Hematopoietic multipotent progenitor cell (in vitro differentiated cells): ENCODE results near the gene NR6A1. TPM values are rescaled to one million over a fixed set of nuclear protein-coding genes. Genes with fewer than 3 reads are reported as not detected.
"Not testable (repeated sequence)": the region's sequence is repeated elsewhere in the genome, so short reads cannot be mapped to it uniquely, and the experiment has no call there.

Experiments
- DNase-seq, 3 donors: peaks; one replicate each; pipeline ENCODE4 v3.0.0-alpha.2; 2011 to 2015; ENCODE audit warnings: low read depth in 2 of 3, low spot score in 2 of 3
- total RNA-seq: library from RNA; depleted of rRNA; stranded (reverse); fragments of >200 nt; gene quantifications from one replicate; pipeline ENCODE4 v1.2.3, GENCODE V29; 2012

NR6A1 gene
- total RNA-seq, 1 donor, result 9.4 TPM

DNA sequence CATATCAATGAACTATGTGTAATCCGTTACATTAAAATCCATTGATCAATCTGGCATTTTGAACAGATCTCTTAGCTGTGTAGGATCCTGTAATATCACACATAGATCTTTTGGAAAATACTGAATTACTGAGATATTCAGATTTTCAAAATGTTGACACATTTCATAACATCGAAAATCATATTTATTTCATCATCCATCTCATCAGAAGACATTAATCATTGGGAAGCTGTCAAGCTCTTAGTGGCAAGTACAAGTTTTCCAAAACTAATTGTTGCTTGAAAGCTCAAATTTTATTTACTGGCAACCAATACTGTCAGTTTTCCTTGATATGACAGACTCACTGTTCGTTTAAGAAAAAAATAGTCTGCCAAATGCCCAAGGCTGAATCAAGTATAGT is 8.5 kb downstream of the NR6A1 start:
- no peak for DNase-seq

DNA sequence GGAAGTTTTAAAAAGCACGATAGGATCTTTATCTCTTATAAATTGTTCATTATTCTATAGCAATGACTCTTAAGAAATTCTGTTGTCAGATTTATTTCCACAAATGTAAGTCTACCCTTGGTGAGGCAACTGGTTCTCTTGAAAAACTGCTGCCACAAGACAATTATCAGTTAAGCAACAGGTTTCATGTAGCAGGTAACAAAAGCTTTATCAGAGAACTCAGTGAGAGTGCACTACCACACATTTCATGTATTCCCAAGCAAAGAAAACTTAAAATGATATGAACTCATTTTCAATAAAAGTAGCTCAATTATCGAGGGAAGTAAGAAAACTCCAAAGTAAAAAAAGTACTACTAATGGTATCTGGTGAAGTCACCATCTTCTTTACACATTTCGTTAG is 9.4 kb downstream of the NR6A1 start:
- no peak for DNase-seq

DNA sequence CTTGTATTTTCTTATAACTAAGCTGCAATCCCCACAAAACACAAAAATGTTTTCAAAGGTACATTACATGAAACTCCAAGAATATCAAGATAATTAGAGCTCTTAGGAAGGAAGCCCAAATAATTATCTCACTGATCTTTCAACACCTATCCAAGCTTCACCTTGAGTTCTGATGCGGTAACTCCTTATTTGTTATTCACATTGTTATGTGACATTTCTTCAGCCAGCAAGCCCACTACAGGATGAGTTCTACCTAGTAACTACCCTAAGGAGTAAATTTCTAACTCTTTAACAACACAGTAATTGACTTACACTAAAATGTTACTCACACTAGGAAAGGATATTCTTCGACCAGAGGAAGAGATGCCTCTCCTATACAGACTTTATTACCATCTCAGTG is 9.9 kb downstream of the NR6A1 start:
- no peak for DNase-seq

DNA sequence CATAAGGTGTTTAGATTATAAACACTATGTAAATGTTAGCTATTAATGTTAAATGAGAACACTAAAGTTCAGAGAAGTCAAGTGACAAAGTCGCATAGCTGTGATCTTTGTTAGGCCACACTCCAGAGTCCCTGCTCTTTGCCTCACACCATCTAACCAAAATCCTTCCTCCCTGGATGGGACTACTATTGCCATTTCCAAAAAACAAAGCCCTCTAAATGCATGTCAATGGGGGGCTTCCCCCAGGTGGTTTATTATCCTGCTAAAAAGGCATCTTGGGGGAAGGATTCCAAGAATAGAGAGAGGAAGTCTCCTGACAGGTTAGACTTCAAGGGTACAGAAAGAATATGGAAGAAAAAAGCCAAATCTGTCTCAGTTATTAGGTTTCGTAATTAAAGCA is 10.4 kb downstream of the NR6A1 start:
- no peak for DNase-seq

DNA sequence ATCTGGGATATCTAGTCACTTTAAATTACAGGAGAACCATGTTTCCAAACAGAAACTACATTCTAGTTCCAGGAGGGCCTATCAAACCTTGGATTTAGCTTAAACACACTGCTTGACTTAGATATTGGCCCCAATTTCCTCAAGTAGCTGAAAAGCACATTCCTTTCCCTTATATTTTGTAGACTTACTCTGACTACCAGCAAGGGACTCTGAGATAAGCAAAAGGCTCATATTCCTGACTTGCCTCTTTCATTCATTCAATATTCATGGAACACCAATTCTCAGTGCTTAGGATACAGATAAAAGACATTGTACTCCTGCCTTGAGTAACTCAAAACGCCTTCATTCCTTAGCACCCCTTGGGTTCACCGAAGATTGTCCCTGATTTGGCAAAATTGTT is 11.8 kb downstream of the NR6A1 start:
- DNase-seq, result no peak

DNA sequence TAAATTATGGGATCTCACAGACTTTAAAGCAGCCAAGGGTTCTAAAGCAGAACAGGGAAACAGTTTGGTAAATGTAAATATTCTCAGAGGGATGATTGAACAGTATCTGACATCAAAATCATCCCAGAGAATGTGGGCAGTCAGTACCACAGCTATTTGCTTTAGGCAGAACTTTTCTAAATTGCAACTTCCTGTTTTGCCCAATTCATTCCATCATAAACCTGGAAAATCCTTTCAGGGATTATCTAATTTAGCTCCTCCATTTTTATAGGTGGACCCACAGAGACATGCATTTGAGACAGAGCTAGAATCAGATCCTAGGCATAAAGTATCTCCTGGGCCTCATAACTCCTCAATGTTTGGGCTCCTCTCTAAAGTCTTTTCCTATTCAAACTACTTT is 12.4 kb downstream of the NR6A1 start:
- DNase-seq, result no peak

DNA sequence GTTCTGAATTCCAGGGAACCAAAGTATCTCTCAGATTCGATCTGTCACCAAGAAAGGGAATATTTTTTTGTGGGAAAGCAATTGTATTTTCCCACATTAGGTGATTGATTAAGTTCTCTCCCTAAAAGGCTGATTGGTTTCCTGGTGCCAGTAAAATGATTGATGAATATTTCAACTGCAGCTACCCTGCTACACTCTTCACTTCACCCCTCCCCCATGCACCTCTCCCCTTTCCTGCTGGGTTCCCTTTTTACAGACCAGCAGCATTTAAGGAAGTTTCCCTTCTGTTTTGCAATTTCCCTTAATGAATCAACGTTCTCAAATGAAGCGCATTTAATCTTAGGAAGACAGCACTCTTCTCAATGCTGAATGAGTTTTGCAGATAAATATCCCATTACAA is 13.1 kb downstream of the NR6A1 start:
- DNase-seq, result peak in 2 of 3 donors; percentile 58 to 63

DNA sequence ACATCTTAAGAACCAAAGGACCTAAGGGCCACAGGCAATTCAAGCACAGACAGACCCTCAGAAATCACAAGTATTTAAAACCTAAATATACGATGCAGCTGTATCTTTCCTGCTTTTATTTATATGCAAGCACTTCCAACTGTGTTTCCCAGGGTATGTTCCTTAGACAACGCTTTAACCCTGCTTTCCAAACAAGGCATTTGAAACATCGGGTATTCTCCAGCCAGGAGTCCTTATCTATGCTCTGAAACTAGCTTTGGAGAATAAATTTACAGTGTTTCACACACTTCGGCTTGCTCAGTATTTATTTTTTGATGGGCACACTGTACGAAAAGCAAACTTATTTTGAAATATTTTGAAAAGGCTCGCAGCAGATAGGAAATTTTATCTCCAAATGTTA is 13.5 kb downstream of the NR6A1 start:
- no peak for DNase-seq

DNA sequence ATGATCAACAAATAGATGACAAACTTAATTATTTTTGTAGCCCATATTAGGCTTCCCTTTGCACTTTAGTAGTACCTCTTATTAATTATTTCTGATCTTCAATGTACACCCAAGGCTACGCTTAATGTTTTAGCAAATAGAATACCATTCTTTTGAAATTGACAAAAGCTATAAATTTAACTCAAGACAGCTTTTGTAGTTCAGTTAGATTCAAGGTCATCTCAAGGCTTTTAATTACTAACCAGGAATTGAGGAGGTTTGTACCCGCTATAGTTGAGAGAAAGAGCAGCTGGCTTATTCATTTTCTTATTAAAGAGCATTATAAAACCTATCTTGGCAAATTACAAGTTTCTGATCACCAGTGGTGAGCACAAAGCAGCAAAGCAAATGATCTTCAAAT is 15.1 kb downstream of the NR6A1 start:
- no peak for DNase-seq

DNA sequence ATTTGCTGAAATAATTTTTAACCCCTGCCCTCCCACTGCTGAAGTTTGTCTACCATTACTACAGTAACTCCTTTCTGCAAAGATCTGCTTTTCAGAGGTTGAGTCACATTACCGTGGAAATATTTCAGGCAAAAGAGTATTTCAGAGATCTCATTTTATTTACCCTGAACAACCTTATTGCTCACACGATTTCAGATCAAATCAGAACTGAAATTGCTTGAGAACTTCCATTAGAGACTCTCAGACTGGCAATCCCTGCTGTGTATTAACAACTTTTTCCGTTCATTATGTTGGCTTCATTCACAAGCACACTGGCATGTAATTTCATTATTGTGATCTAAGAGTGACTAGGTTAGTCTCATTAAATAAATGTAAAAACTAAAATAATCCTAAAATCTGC is 16.1 kb downstream of the NR6A1 start:
- no peak for DNase-seq

DNA sequence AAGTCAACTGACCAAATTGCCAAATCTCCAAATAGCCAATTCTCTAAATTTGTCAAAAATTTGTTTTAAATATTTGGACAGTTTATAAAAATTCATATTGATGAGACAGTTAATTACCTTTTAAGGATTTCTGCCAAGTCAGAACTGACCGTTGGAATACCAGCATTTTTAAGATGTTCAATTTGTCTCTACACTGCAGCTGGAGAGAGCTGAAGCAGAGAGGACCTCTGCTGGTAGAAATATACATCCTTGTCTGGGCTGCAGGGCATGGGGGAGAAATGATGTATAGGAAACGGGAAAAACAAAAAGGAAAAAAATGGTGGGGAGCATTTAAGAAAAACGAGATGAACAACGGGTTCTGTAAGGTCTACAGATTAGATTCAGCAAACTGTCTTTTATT is 16.8 kb downstream of the NR6A1 start:
- DNase-seq, result no peak

DNA sequence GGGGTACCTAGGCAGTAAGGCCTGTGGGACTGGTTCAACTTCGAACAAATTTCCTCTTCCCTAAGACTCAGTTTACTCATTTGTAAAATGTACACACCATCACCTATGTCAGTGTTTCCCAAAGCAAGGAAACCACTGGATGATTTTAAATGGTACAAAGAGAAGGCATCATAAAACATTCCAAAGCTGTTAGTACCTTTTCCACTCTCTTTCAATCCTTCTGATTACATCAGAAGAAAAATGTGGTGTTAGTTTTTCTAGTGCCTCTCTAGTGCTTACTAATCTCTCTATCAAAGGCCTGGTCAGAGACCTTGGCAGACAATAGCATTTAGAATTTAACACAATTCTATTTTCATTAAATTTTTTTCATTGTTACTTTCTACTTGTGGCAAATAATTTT is 18.1 kb downstream of the NR6A1 start:
- DNase-seq, result no peak

DNA sequence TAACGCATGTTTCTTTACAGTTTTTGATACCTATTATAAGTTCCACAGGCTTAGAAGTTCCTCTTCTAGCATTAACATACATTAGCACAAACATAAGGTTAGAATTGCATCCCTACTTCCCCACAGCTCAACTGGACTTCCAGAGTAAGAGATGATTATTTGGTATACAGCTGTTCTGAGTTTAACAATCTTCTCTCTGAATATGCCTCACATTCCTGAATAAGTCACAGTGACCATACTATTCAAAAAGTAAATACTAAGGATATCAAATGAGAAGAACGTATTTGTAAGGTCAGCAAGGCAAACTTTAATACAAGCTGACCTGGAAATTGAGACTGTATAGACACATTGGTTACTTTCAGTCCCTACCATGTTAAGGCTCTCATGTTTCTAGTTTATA is 21.3 kb downstream of the NR6A1 start:
- DNase-seq, result no peak

DNA sequence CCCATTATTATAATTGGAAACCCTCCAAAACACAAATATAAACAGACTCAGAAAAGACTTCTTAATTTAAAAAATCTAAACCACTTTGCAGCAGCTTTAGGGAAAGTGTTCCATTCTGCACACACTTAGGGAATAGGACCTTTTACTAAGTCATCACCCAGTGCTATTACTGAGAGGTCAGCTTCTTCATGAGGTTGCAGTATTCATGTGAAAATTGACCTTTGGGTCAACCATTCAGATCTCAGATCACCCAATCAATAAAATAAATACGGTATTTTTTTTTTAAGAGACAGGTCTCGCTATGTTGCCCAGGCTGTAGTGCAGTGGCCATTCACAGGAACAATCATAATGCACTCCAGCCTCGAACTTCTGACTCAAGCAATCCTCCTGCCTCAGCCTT is 21.8 kb downstream of the NR6A1 start:
- DNase-seq, result no peak

DNA sequence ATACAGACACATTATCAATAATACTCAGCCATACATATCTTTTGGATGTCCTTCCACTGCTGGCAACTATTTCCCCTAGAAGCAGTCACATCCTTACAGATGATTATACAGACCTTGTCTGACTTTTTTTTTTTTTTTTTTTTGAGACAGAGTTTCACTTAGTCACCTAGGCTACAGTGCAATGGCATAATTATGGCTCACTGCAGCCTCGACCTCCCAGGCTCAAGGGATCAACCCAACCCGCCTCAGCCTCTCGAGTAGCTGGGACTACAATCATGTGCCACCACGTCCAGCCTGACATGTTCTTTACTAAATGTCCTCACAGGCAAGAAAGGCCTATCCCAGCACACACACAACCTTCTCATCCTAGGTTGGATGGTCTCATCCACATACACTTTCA is 24.0 kb downstream of the NR6A1 start:
- DNase-seq, result no peak

DNA sequence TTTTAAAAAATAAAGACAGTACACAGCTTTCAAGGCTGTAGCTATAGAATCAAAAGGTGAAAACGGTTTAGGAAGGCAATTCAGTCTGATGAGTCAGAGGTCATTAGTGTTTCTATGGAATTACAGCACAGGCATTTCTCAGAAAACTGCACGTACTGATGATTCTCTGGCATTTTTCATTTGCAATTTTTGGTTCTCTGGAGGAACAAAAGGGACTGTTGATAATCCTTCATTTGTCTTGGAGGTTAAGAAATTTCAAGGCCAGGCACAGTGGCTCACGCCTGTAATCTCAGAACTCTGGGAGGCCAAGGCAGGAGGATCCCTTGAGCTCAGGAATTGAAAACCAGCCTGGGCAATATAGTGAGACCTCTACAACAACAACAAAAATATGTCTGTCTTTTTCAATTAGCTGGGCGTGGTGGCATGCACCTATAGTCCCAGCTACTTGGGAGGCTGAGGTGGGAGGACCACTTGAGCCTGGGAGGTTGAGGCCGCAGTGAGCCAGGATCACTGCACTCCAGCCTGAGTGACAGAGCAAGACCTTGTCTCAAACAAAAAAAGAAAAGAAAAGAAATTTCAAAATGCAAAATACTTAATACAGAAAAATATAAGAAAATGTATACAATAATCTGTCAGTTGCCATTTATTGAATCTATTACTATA is 27.3 kb downstream of the NR6A1 start:
- no peak for DNase-seq

DNA sequence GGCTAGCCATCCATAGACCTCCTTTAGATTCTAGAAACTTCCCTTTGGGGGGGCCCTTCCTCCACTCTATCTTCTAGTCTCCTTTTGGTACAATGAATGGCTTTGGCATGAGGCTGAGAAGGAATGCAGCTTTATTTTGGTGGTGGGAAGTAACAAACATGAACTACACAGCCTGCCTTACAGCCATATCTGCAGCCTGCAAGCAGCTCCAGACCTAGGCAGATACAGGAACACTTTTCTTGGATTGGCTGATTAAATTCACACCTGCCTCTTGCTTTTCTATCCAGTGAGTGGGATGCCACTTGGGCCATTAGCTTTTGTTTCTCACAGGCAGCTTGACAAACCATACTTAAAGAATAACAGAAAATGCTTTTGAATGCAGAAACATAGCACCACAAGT is 28.2 kb downstream of the NR6A1 start:
- no peak for DNase-seq

DNA sequence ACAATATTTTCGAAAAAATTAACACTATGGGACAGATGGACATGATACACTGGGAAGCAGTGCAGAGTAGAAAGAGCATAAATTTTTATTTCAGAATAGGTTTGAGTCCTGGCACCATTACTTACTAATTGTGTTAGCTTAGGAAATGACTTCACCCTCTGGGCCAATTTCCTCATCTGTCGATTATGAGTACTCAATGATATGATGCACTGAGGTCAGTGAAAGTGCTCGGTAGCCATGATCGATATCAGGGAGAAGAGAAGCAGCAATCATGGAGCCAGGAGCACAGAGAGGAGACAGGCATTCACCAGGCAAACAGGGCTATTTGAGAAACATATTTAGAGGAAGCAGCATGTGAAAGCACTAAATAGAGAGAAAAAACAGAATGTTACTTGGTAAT is 29.4 kb downstream of the NR6A1 start:
- no peak for DNase-seq

DNA sequence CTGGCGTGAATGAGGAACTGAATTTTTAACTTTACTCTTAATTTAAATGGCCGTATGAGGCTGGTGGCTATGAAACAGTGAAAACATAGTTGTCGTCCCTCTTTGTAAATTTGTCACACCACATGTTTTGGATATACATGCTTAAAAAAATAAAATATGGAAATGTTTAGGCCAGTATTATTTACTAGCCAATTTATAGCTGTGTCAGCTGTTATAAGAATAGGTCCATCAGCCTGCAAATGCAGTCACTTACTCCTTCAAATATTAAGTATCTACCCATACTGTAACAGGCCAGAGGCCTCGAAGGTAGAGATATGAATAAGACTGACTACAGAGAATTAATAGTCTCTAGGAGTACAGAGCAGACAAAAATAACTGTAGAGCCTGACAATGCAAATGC is 30.0 kb downstream of the NR6A1 start:
- no peak for DNase-seq

DNA sequence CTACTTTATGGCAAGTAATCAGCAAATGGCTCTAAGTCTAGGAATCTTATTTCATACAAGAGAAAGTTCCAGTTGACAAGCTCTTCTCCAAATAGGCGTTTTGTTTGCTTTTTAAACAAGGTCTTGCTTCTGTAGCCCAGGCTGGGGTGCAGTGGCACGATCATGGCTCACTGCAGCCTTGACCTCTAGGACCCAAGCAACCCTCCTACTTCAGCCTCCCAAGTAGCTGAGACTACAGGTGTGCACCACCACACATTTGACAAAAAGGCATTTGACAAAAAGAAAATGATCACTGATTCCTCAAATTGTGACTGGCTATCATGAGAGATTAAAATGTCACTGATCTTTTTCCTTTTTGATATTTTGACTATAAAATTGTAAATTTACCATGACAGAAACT is 31.8 kb downstream of the NR6A1 start:
- DNase-seq, result no peak

DNA sequence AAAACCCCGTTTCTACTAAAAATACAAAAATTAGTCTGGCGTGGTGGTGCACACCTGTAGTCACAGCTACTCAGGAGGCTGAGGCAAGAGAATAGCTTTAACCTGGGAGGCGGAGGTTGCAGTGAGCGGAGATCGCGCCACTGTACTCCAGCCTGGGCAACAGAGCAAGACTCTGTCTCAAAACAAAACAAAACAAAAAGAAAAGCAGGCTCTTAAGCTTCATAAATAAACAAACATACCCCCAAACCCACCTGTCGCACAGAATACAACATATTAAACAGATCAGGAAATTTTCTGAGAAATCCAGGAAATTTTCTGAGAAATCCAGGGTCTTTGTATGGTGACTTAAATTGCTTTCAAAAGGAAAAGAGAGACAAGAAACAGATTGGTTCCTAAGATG is 33.0 kb downstream of the NR6A1 start:
- DNase-seq, result not testable (repeated sequence)

DNA sequence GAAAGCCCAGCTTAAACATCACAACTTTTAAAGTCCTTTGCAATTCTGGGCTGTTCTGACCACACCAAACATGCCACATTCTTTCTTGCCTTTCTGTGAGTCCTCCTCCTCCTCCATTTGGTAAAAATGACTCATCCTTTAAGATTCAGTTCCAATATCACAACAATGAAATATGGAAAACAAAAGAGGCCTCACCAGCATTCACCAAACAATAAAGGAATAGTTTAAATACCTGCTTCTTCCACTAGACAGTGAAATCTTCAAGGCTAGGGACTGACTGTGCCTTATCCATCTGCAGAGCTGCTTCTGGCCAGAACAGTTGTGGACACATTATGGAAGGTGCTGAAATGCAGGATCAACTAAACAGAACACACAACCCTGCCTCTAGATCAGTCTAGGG is 36.0 kb downstream of the NR6A1 start:
- DNase-seq, result no peak

DNA sequence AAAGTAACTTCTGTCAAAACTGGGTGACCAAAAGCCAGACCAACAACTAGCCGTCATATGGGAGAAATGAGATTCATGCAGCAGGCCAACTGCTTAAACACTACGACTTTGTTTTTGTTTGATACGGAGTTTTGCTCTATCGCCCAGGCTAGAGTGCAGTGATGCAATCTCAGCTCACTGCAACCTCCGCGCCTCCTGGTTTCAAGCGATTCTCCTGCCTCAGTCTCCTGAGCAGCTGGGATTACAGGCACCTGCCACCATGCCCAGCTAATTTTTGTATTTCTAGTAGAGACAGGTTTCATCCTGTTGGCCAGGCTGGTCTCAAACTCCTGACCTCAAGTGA is 36.4 kb downstream of the NR6A1 start:
- DNase-seq, result not testable (repeated sequence)
